HepG2 (cell line): Measurements from ENCODE around the gene ZBTB46. TPM values are rescaled to one million over a fixed set of nuclear protein-coding genes. Genes with fewer than 3 reads are reported as not detected.

Experiments used
- BORCS8-MEF2B ChIP-seq: sonication (generic); formaldehyde crosslinking; IDR thresholded peaks from 2 replicates; pipeline ENCODE4 v1.8.0; 2022; ENCODE audit warnings: mild to moderate bottlenecking, missing genetic modification reagents
- CBX5 ChIP-seq: sonication (generic); formaldehyde crosslinking; IDR thresholded peaks from 2 replicates; pipeline ENCODE4 v1.4.0; 2020; ENCODE audit warnings: missing genetic modification reagents, borderline replicate concordance
- FOXO1 ChIP-seq: sonication (generic); formaldehyde crosslinking; IDR thresholded peaks from 2 replicates; pipeline ENCODE4 v1.4.0; 2020; ENCODE audit warnings: missing genetic modification reagents
- KDM2A ChIP-seq: sonication (generic); formaldehyde crosslinking; IDR thresholded peaks from 2 replicates; pipeline ENCODE4 v1.4.0; 2020; ENCODE audit warnings: low read depth, missing genetic modification reagents, borderline replicate concordance
- NFE2L1 ChIP-seq: sonication (generic); formaldehyde crosslinking; IDR thresholded peaks from 2 replicates; pipeline ENCODE4 v1.4.0; 2020; ENCODE audit warnings: missing genetic modification reagents, mild to moderate bottlenecking, borderline replicate concordance
- PRPF4 ChIP-seq: fragments of 200-400 bp; formaldehyde crosslinking; IDR thresholded peaks from 2 replicates; pipeline ENCODE4 v1.6.1; 2016; ENCODE audit warnings: low read length, low read depth; ENCODE audit not compliant: poor library complexity, severe bottlenecking
- ZNF367 ChIP-seq: sonication (generic); formaldehyde crosslinking; IDR thresholded peaks from 2 replicates; pipeline ENCODE4 v1.4.0; 2020; ENCODE audit warnings: missing genetic modification reagents, borderline replicate concordance
- ZNF383 ChIP-seq: sonication (generic); formaldehyde crosslinking; IDR thresholded peaks from 2 replicates; pipeline ENCODE4 v1.4.0; 2020; ENCODE audit warnings: missing genetic modification reagents, mild to moderate bottlenecking, borderline replicate concordance
- ZNF558 ChIP-seq: sonication (generic); formaldehyde crosslinking; IDR thresholded peaks from 2 replicates; pipeline ENCODE4 v1.9.0; 2022; ENCODE audit warnings: mild to moderate bottlenecking, missing genetic modification reagents, borderline replicate concordance
- ZNF615 ChIP-seq: sonication (generic); formaldehyde crosslinking; IDR thresholded peaks from 2 replicates; pipeline ENCODE4 v1.5.0; 2020; ENCODE audit warnings: mild to moderate bottlenecking, missing genetic modification reagents, borderline replicate concordance
- ZNF737 ChIP-seq: sonication (generic); formaldehyde crosslinking; IDR thresholded peaks from 2 replicates; pipeline ENCODE4 v1.5.0; 2020; ENCODE audit warnings: missing genetic modification reagents, mild to moderate bottlenecking, borderline replicate concordance
- polyA plus RNA-seq, 8 experiments: library from polyadenylated mRNA; depleted of rRNA in 3 of 8; stranded (reverse) in 7 of 8; unstranded in 1 of 8; fragments of >200 nt; fragmentation: Illumina TruSeq in 4 of 8; extraction: Trizol in 4 of 8; gene quantifications; 2 replicates each; pipeline versions ENCODE4 v1.2.1 to v1.2.3, GENCODE V29; 2011 to 2016; ENCODE audit warnings: low read depth in 4 of 8, missing spikeins in 1 of 8, mixed read lengths in 1 of 8; ENCODE audit not compliant: insufficient read depth in 1 of 8
- total RNA-seq, 5 experiments: library from RNA; depleted of rRNA; stranded (reverse); fragments of >200 nt; fragmentation: Illumina TruSeq; extraction: Trizol; gene quantifications; 2 replicates each; pipeline ENCODE4 v1.2.3, GENCODE V29; 2016; ENCODE audit warnings: low read depth in 1 of 5
- TF ChIP-seq, protein P1 (sequence below): sonication (generic); formaldehyde crosslinking; IDR thresholded peaks from 2 replicates; pipeline ENCODE4 v1.4.0; 2020; ENCODE audit warnings: missing genetic modification reagents, mild to moderate bottlenecking, borderline replicate concordance
- TF ChIP-seq, protein P2 (sequence below): sonication (generic); formaldehyde crosslinking; IDR thresholded peaks from 2 replicates; pipeline ENCODE4 v1.4.0; 2020; ENCODE audit warnings: missing genetic modification reagents
- TF ChIP-seq, protein P3 (sequence below): sonication (generic); formaldehyde crosslinking; IDR thresholded peaks from 2 replicates; pipeline ENCODE4 v1.4.0; 2020; ENCODE audit warnings: missing genetic modification reagents, borderline replicate concordance
- TF ChIP-seq, protein P4 (sequence below): sonication (generic); formaldehyde crosslinking; IDR thresholded peaks from 2 replicates; pipeline ENCODE4 v1.4.0; 2020; ENCODE audit warnings: missing genetic modification reagents

ZBTB46 gene
- total and polyA plus RNA-seq, 2 of the 13 experiments (the other 11 are each of a cell fraction or from before 2014, with no cell fraction given) = 1.6 to 13.5 TPM

DNA sequence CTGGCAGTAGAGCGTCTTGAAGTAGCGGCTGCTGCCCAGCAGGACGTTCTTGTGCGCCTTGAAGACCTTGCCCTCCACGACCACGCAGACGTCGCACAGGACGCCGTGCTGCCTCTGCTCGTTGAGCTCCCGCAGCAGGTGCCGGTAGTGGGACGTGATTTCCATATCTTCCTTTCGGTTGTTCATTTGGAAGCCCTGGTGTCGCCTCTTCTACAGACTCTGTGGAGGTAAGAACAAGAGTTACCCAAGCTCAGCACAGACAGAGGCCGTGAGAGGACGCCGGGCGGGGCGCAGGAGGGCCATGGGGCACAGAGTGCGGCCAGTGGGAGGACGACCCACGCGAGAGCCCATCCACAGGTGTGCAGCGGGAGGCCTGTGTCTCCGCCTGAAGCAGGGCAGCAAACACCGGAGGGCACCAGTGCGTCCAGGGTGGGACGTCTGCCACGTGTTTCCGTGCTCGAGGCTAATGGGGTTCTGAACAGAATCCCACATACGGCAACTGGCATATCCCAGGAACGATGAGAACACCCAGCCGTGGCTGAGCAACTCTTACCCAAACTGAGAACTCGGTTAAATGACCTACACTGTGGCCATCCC lies 40.4 kb downstream of the ZBTB46 start (continued):
- TF ChIP-seq, protein P1, sequence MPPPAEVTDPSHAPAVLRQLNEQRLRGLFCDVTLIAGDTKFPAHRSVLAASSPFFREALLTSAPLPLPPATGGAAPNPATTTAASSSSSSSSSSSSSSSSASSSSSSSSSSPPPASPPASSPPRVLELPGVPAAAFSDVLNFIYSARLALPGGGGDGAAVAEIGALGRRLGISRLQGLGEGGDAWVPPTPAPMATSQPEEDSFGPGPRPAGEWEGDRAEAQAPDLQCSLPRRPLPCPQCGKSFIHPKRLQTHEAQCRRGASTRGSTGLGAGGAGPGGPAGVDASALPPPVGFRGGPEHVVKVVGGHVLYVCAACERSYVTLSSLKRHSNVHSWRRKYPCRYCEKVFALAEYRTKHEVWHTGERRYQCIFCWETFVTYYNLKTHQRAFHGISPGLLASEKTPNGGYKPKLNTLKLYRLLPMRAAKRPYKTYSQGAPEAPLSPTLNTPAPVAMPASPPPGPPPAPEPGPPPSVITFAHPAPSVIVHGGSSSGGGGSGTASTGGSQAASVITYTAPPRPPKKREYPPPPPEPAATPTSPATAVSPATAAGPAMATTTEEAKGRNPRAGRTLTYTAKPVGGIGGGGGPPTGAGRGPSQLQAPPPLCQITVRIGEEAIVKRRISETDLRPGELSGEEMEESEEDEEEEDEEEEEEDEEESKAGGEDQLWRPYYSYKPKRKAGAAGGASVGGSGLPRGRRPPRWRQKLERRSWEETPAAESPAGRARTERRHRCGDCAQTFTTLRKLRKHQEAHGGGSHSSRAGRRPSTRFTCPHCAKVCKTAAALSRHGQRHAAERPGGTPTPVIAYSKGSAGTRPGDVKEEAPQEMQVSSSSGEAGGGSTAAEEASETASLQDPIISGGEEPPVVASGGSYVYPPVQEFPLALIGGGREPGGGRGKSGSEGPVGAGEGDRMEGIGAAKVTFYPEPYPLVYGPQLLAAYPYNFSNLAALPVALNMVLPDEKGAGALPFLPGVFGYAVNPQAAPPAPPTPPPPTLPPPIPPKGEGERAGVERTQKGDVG (CRISPR knock-in tag) = peak; percentile 62; the same call in 1 of the 2 replicates
- TF ChIP-seq ZNF383 (CRISPR knock-in tag) (no peak), FOXO1 (no peak), NFE2L1 (CRISPR knock-in tag) (no peak), KDM2A (CRISPR knock-in tag) (no peak), PRPF4 (peak; percentile 2), CBX5 (no peak), ZNF558 (CRISPR knock-in tag) (no peak), ZNF367 (no peak), ZNF737 (no peak), ZNF615 (no peak), BORCS8-MEF2B (CRISPR knock-in tag) (no peak)
- TF ChIP-seq, protein P2, sequence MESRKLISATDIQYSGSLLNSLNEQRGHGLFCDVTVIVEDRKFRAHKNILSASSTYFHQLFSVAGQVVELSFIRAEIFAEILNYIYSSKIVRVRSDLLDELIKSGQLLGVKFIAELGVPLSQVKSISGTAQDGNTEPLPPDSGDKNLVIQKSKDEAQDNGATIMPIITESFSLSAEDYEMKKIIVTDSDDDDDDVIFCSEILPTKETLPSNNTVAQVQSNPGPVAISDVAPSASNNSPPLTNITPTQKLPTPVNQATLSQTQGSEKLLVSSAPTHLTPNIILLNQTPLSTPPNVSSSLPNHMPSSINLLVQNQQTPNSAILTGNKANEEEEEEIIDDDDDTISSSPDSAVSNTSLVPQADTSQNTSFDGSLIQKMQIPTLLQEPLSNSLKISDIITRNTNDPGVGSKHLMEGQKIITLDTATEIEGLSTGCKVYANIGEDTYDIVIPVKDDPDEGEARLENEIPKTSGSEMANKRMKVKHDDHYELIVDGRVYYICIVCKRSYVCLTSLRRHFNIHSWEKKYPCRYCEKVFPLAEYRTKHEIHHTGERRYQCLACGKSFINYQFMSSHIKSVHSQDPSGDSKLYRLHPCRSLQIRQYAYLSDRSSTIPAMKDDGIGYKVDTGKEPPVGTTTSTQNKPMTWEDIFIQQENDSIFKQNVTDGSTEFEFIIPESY = peak; percentile 71
- TF ChIP-seq, protein P3, sequence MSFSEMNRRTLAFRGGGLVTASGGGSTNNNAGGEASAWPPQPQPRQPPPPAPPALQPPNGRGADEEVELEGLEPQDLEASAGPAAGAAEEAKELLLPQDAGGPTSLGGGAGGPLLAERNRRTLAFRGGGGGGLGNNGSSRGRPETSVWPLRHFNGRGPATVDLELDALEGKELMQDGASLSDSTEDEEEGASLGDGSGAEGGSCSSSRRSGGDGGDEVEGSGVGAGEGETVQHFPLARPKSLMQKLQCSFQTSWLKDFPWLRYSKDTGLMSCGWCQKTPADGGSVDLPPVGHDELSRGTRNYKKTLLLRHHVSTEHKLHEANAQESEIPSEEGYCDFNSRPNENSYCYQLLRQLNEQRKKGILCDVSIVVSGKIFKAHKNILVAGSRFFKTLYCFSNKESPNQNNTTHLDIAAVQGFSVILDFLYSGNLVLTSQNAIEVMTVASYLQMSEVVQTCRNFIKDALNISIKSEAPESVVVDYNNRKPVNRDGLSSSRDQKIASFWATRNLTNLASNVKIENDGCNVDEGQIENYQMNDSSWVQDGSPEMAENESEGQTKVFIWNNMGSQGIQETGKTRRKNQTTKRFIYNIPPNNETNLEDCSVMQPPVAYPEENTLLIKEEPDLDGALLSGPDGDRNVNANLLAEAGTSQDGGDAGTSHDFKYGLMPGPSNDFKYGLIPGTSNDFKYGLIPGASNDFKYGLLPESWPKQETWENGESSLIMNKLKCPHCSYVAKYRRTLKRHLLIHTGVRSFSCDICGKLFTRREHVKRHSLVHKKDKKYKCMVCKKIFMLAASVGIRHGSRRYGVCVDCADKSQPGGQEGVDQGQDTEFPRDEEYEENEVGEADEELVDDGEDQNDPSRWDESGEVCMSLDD = no peak
- TF ChIP-seq, protein P4, sequence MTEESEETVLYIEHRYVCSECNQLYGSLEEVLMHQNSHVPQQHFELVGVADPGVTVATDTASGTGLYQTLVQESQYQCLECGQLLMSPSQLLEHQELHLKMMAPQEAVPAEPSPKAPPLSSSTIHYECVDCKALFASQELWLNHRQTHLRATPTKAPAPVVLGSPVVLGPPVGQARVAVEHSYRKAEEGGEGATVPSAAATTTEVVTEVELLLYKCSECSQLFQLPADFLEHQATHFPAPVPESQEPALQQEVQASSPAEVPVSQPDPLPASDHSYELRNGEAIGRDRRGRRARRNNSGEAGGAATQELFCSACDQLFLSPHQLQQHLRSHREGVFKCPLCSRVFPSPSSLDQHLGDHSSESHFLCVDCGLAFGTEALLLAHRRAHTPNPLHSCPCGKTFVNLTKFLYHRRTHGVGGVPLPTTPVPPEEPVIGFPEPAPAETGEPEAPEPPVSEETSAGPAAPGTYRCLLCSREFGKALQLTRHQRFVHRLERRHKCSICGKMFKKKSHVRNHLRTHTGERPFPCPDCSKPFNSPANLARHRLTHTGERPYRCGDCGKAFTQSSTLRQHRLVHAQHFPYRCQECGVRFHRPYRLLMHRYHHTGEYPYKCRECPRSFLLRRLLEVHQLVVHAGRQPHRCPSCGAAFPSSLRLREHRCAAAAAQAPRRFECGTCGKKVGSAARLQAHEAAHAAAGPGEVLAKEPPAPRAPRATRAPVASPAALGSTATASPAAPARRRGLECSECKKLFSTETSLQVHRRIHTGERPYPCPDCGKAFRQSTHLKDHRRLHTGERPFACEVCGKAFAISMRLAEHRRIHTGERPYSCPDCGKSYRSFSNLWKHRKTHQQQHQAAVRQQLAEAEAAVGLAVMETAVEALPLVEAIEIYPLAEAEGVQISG (CRISPR knock-in tag) = 0 out of 2 replicates have a peak, but pooled peaks have one; percentile 38
